ENCODE measurements around the gene AMTN.
A peak's percentile ranks its signal among the peaks of the same experiment; 100 is the strongest.
"Not testable (repeated sequence)": the region's sequence is repeated elsewhere in the genome, so short reads cannot be mapped to it uniquely, and the experiment has no call there.

Gene AMTN
- 0 reads per million in 2 experiments for total RNA-seq

DNA sequence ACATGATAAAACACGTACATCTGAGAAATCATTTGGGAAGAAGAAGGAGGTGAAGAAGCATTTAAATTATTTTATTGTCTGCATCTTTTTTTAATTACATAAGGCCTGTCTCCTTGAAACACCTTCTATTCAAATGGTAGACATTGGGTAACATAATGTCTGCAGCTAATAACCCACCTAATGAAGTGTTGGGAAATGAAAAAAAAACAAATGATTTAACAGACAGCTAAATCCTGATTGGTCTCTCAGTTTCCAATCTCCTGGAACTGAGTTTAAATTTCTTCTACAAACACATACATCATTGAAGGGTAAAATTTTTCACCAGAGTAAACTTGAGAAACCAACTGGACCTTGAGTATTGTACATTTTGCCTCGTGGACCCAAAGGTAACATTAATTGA, at the start of gene AMTN:
TSS of gene AMTN (plus strand) at position 301 of the 400 bp plus-strand sequence. CDS start 209 bp downstream, outside the sequence.
- DNase-seq (ENCODE audit: low read depth) = no peak

- no peak for DNase-seq (ENCODE audit: low read depth)
These were observed 46.5 kb upstream of the AMTN start, which contains the start of gene MUC7 for GRCh38 chr4:70471897-70472296. MUC7 (plus strand) TSS chr4:70472197; CDS start chr4:70474022, 1,825 bp downstream.

GRCh38 chr4:70473679-70474078, 44.7 kb upstream of the AMTN start:
- DNase-seq (ENCODE audit: low read depth) = no peak

DNA sequence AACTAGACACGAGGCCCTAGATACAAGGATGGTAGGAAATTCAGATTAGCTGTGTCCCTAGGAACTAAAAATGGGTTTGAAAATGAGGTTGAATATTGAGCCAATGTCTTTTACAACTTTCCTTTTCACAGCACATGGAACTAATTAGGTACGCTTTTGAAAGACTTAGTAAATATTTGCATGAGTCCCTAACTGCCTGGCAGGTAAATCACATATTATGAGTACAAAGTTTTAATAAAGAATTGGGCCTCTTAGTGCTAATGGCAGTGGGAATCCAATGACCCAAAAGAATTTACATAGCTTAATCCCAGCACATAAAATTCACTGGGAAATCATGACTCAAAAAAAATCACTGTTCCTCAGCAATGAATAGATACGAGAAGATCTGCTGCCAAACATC, 29.6 kb upstream of the AMTN start:
- DNase-seq (ENCODE audit: low read depth) = no peak

- DNase-seq (ENCODE audit: low read depth) = no peak
These were observed 22.1 kb upstream of the AMTN start for GRCh38 chr4:70496231-70496630.

DNA sequence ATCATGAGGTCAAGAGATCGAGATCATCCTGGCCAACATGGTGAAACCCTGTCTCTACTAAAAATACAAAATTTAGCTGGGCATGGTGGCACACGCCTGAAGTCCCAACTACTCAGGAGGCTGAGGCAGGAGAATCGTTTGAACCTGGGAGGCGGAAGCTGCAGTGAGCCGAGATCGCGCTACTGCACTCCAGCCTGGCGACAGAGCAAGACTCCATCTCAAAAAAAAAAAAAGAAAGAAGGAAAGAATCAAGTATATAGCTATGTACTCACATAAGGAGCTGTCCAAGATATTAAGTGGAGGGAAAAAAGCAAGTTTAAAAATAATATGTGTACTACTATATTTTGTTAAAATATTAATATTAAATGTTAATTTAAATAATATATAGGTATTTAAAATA, 16.5 kb upstream of the AMTN start:
- DNase-seq (ENCODE audit: low read depth) = not testable (repeated sequence)

- no peak for DNase-seq (ENCODE audit: low read depth)
These were observed 13.6 kb upstream of the AMTN start for GRCh38 chr4:70504733-70505132.

GRCh38 chr4:70505151-70505748, 13.1 kb upstream of the AMTN start:
- peak; percentile 16 for DNase-seq (ENCODE audit: low read depth)

GRCh38 chr4:70508801-70509200, 9.6 kb upstream of the AMTN start:
- no peak for DNase-seq (ENCODE audit: low read depth)

DNA sequence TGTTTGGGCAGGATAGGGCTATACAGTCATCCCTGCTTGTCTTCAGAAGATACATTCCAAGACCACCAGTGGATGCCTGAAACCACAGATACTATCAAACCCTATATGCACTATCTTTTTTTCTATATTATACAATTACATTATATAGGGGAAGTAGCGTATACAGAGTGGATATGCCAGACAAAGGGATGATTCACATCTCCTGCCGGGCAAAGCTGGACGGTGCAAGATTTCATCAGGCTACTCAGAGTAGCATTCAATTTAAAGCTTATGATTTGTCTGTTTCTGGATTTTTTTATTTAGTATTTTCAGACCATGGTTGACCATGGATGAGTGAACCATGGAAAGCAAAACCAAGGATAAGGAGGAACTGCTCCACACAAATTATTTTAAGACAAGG, 7.0 kb upstream of the AMTN start:
- DNase-seq (ENCODE audit: low read depth) = no peak

DNA sequence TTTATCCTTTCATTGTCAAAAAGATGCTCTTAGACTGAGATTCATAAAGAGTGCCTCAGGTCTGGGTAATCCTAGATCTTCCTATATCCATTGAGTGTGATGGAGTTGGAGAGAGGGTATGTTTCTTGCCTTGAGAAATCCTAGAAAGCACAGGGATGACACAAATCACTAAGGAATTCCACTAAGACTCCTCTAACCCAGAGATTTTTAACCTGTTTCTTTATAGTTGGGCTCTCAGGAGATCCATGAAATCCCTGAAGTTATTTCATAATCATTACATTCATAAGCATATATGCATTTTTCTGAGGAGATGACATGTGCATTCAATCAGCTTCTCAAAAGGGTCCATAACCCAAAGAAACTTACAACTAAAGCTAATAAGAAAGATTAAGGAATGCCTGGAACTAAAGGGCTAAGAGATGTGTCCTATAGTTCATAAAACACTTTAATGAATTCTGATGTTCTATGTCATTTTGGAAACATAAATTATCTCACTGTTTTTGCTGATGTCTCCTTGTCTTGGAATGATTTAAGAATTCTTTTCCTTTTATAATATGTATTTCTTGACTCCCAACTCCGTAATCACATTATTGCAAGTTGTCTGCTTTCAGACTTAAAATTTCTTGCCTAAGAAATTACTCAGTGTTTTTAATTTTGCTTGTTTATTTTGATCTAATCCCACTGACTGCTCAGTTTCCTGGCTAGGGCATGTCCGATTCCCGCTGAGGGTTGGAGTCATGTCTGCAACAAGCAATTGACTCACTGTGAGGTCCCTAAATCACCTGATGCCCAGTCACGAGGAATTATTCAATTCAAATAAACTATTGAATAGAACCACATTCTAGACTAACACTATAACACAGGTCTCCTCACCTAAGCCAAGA, 2.8 kb upstream of the AMTN start:
- DNase-seq (ENCODE audit: low read depth) = no peak

DNA sequence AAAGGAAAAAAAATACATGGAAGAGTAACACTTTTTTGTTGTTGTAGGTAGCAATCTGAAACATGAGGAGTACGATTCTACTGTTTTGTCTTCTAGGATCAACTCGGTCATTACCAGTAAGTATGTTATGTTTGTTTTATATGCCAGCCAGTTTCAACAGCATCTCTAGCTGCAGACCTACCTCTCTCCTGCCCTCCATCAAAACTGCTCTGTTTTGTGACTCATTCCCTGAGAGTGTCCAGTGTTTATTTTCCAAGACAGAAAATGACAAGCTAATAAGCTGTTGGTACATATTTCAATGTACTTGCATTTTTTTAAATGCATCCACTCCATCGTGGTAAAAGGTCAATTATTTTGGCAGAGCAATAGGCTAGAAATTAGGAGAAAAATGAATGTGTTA, 347 bp downstream of the AMTN start:
- no peak for DNase-seq (ENCODE audit: low read depth)

- no peak for DNase-seq (ENCODE audit: low read depth)
These were observed 4.3 kb downstream of the AMTN start for GRCh38 chr4:70522626-70523025.

DNA sequence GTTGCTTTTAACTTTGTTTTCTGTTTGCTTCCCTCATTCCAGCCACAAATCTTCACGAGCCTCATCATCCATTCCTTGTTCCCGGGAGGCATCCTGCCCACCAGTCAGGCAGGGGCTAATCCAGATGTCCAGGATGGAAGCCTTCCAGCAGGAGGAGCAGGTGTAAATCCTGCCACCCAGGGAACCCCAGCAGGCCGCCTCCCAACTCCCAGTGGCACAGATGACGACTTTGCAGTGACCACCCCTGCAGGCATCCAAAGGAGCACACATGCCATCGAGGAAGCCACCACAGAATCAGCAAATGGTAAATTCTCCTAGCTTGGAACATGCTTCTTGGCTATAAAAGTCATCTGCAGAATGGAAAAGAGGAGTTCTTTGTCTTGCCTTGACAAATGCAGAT, 12.6 kb downstream of the AMTN start:
- DNase-seq (ENCODE audit: low read depth) = no peak

- DNase-seq (ENCODE audit: low read depth) = no peak
These were observed 13.6 kb downstream of the AMTN start for GRCh38 chr4:70531981-70532380.

DNA sequence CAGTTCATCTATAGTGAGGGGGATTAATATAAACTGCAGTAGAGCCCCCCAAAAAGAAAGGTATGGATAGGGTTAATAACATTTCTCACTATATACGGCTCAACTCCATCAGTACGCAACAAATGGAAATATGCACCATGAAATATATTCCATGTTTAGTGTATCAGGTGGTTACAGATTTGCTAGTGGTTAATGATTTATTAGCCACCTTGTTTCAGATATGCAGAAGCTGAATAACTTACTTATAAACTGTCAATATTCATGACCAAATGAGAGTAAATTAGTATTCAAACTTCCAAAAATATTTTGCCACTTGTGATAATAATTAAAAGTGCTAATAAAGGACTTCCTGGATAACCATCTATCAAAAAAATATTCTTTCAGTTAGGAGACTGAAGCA, 14.8 kb downstream of the AMTN start:
- no peak for DNase-seq (ENCODE audit: low read depth)

GRCh38 chr4:70533791-70534190, 15.4 kb downstream of the AMTN start:
- DNase-seq (ENCODE audit: low read depth) = no peak

GRCh38 chr4:70534886-70535285, 16.5 kb downstream of the AMTN start:
- not testable (repeated sequence) for DNase-seq (ENCODE audit: low read depth)

- DNase-seq (ENCODE audit: low read depth) = no peak
These were observed 20.5 kb downstream of the AMTN start for GRCh38 chr4:70538869-70539268.

DNA sequence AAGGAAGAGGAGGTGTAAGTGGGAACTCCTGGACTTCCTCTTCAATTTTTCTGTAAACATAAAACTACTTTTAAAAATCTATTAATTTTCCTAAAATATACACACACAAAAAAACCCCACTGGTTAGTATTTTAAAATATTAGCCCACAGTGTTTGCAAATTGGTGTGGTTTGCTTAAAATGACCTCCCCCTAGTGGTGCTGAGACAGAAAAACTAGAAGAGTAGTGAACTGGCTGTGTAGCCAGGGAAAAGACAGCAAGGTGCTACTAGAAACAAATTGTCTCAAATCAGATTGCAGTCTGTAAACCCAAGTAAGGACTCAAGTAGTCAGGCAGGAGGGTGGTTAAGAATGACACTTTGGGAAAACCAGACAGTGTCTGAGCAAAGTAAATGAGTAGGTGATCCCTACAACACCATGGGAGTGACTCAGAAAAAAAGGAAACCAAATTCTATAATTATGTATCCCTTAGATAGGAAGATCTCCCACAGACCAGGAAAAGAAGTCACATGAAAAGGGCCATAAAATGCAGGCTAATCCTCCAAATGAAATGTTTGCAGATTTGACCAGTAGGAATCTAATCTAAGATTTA, 26.0 kb downstream of the AMTN start:
- no peak for DNase-seq (ENCODE audit: low read depth)

DNA sequence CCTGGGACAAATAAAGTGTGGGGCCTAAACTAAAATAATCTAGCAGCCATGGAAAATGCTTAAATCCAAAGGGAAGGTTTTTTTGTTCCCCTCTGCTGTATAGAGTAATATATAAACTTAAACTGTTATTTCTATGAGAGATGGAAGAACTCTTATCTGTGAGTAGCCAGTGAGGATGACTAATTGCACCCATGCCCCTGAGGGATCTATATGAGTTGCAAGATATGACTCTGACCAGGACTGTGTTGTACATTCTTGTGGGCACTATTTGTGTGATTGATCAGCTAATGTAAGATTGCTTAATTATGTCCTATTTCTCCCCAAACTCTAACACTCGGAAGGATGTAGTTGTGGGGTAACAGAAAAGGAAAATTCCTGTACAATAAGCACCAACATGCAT, 38.5 kb downstream of the AMTN start:
- DNase-seq (ENCODE audit: low read depth) = no peak

GRCh38 chr4:70559211-70559830, 41.0 kb downstream of the AMTN start:
- peak; percentile 10 for DNase-seq (ENCODE audit: low read depth)

- DNase-seq (ENCODE audit: low read depth) = no peak
These were observed 41.6 kb downstream of the AMTN start for GRCh38 chr4:70559924-70560323.

Measured in T follicular helper cell (primary cell).